Activated T-helper 2 cell treated with anti-CD3 and anti-CD28 coated beads, Interferon-gamma antibody, Interleukin-2, Interleukin-4, amounts not matched to agents 10 μg/mL and 5 μg/mL and 100 μg/mL, durations not matched to agents 14 hours and 24 hours and 36 hours (primary cell): ENCODE results near the gene ARHGAP8. TPM values are rescaled to one million over a fixed set of nuclear protein-coding genes. Genes with fewer than 3 reads are reported as not detected.

Source experiments
- DNase-seq: peaks from one replicate; pipeline ENCODE4 v3.0.0; 2021; ENCODE audit warnings: low spot score
- H3K27ac Mint-ChIP-seq: one replicate; pipeline ENCODE4 v1.8.0; 2021; ENCODE audit warnings: mixed read lengths
- H3K27me3 Mint-ChIP-seq: one replicate; pipeline ENCODE4 v1.8.0; 2021; ENCODE audit warnings: low read depth, mixed read lengths
- H3K36me3 Mint-ChIP-seq: one replicate; pipeline ENCODE4 v1.8.0; 2021; ENCODE audit warnings: low read depth, mixed read lengths
- H3K4me1 Mint-ChIP-seq: one replicate; pipeline ENCODE4 v1.8.0; 2021; ENCODE audit warnings: low read depth, mixed read lengths
- H3K4me3 Mint-ChIP-seq: one replicate; pipeline ENCODE4 v1.8.0; 2021; ENCODE audit warnings: low read depth, mild to moderate bottlenecking, moderate library complexity, mixed read lengths
- H3K9me3 Mint-ChIP-seq: one replicate; pipeline ENCODE4 v1.8.0; 2021; ENCODE audit warnings: mixed read lengths
- intact Hi-C: fragments of 100-400 bp; cut with micrococcal nuclease; formaldehyde crosslinking; loops from one replicate; pipeline ENCODE4 v1.15.1; 2023
- total RNA-seq: library from RNA; stranded (reverse); gene quantifications from 2 replicates; pipeline ENCODE4 v1.2.3, GENCODE V29; 2022

ARHGAP8 gene
- total RNA-seq, 1 donor from 2014 or later, result 0.30 TPM

GRCh38 chr22:44907765-44908737 lies 155.7 kb downstream of the ARHGAP8 start:
- no peaks in the 10 kb centered on the region for H3K36me3 Mint-ChIP-seq
- no peak for DNase-seq
- peaks cover 4% of the 10 kb centered on the region for H3K27me3 Mint-ChIP-seq
- no peak overlapping the region for H3K4me3 Mint-ChIP-seq
- H3K4me1 Mint-ChIP-seq, result no peaks in the 10 kb centered on the region
- no peak overlapping the region for H3K27ac Mint-ChIP-seq
- peaks cover under 1% of the 10 kb centered on the region for H3K9me3 Mint-ChIP-seq
- intact Hi-C loops, result no loop called here

GRCh38 chr22:44909241-44909640 lies 156.9 kb downstream of the ARHGAP8 start:
- no peak overlapping the region for H3K27ac Mint-ChIP-seq
- no peak for DNase-seq
- H3K36me3 Mint-ChIP-seq, result no peaks in the 10 kb centered on the region
- intact Hi-C loops, result no loop called here
- peaks cover 4% of the 10 kb centered on the region for H3K27me3 Mint-ChIP-seq
- H3K4me1 Mint-ChIP-seq, result no peaks in the 10 kb centered on the region
- H3K9me3 Mint-ChIP-seq, result no peaks in the 10 kb centered on the region
- H3K4me3 Mint-ChIP-seq, result no peak overlapping the region

Other genes starting within 250 kb of the ARHGAP8 start
- 19.8 TPM in 2 replicates for gene PRR5, start 50.4 kb upstream of the ARHGAP8 start, total RNA-seq